Cardiac fibroblast (primary cell): Measurements from ENCODE around the gene TGM4.

Experiments
- DNase-seq, 2 donors: peaks; one replicate each; pipeline versions ENCODE4 v3.0.0 to v3.0.0-alpha.2; 2010; ENCODE audit warnings: low read depth in 2 of 2
- H3K4me3 ChIP-seq, 2 donors: replicated peaks in 1 of 2; 1 replicate in 1 of 2; 2 replicates in 1 of 2; pipeline ENCODE4 v1.5.1; 2011; ENCODE audit warnings: low read depth in 2 of 2, low read length in 2 of 2, mild to moderate bottlenecking in 2 of 2, moderate library complexity in 1 of 2
- CTCF ChIP-seq: IDR thresholded peaks from one replicate; pipeline ENCODE4 v1.5.1; 2011; ENCODE audit warnings: low read depth, mild to moderate bottlenecking, low read length, inconsistent platforms

Gene TGM4

GRCh38 chr3:44923632-44924456 is 49.4 kb downstream of the TGM4 start:
- no peak for TF ChIP-seq CTCF
- DNase-seq, result peak; percentile 66 to 85
- H3K4me3 ChIP-seq, result no peak overlapping the region

- no peak overlapping the region for H3K4me3 ChIP-seq
- DNase-seq, result no peak
These were observed 50.2 kb downstream of the TGM4 start for GRCh38 chr3:44924457-44925084.

GRCh38 chr3:44926172-44926571 is 51.8 kb downstream of the TGM4 start:
- no peak for TF ChIP-seq CTCF
- DNase-seq, result no peak
- no peak overlapping the region for H3K4me3 ChIP-seq

More at GRCh38 chr3:44924457-44925084, 50.2 kb downstream of the TGM4 start:
- TF ChIP-seq CTCF, result peak; percentile 3

- no peak for DNase-seq
- TF ChIP-seq CTCF, result no peak
These were observed 52.5 kb downstream of the TGM4 start for GRCh38 chr3:44926921-44927320.

GRCh38 chr3:44927371-44927770 is 53.0 kb downstream of the TGM4 start:
- no peak for DNase-seq
- no peak overlapping the region for H3K4me3 ChIP-seq
- TF ChIP-seq CTCF, result no peak

More at GRCh38 chr3:44926921-44927320, 52.5 kb downstream of the TGM4 start:
- H3K4me3 ChIP-seq, result no peak overlapping the region

GRCh38 chr3:44929782-44930181 is 55.4 kb downstream of the TGM4 start:
- no peak for DNase-seq
- no peak for TF ChIP-seq CTCF
- no peak overlapping the region for H3K4me3 ChIP-seq
